Psoas muscle (tissue), 8 donors: ENCODE results near the gene RSAD1. TPM values are rescaled to one million over a fixed set of nuclear protein-coding genes. Genes with fewer than 3 reads are reported as not detected.

Experiments
- ATAC-seq, 4 donors: fragments of 200-7000 bp; cut with Tn5 transposase; one replicate each; pipeline ENCODE4 v1.9.1; 2020; ENCODE audit warnings: moderate library complexity in 3 of 4, mild to moderate bottlenecking in 2 of 4
- DNase-seq, 2 donors: peaks; one replicate each; pipeline ENCODE4 v3.0.0-alpha.2; 2020
- H3K27ac ChIP-seq: fragments of 200-600 bp; one replicate; pipeline ENCODE4 v1.8.0; 2022
- H3K27me3 ChIP-seq, 3 donors: fragments of 200-600 bp in 1 of 3; one replicate each; pipeline versions ENCODE4 v1.6.1 to v1.8.0; 2013 to 2022; ENCODE audit warnings: low read length in 2 of 3, mild to moderate bottlenecking in 2 of 3, moderate library complexity in 1 of 3; ENCODE audit not compliant: insufficient read depth in 3 of 3
- H3K36me3 ChIP-seq, 2 donors: fragments of 200-600 bp in 1 of 2; one replicate each; pipeline versions ENCODE4 v1.6.1 to v1.8.0; 2013 to 2022; ENCODE audit warnings: low read depth in 1 of 2, mild to moderate bottlenecking in 1 of 2, moderate library complexity in 1 of 2; ENCODE audit not compliant: insufficient read depth in 1 of 2
- H3K4me1 ChIP-seq: fragments of 200-600 bp; one replicate; pipeline ENCODE4 v1.8.0; 2022
- H3K4me3 ChIP-seq: fragments of 200-600 bp; one replicate; pipeline ENCODE4 v1.8.0; 2022; ENCODE audit warnings: mild to moderate bottlenecking
- H3K9me3 ChIP-seq: fragments of 200-600 bp; one replicate; pipeline ENCODE4 v1.8.0; 2022
- CTCF ChIP-seq: fragments of 200-600 bp; IDR thresholded peaks from one replicate; pipeline ENCODE4 v1.8.0; 2022; ENCODE audit warnings: antibody characterized with exemption
- WGBS, 3 donors: extraction: QIAGEN DNeasy Blood & Tissue Kit; methylation state at CpG; one replicate each; pipeline versions ENCODE4 v1.1.6 to v1.1.7; 2013; 5-methylcytosine and 5-hydroxymethylcytosine counted together
- intact Hi-C, 2 donors: fragments of 100-400 bp; cut with DNase I; formaldehyde crosslinking; loops; one replicate each; pipeline versions ENCODE4 v1.11.0 to v1.14.2; 2022
- polyA plus RNA-seq, 3 donors: library from polyadenylated mRNA; stranded (reverse); fragments of 200-250 nt; gene quantifications; one replicate each; pipeline ENCODE4 v1.2.3, GENCODE V29; 2013
- total RNA-seq, 4 donors: library from RNA; stranded (reverse); fragmentation: NEBNext Ultra II Directional in 2 of 4; extraction: Animal tissue kit (Norgen Biotek cat#: 25700) in 2 of 4; gene quantifications; one replicate each; pipeline versions ENCODE4 v1.2.1 to v1.2.4, GENCODE V29; 2021 to 2023
- donor health status: healthy with polysubstance abuse.
- donor health status: DM: no; HTN: no; CAD: no; lungs with moderate emphysema.
- donor health status: Bipolar disorder and iron deficiency.
- donor health status: healthy.
- donor health status: DM: yes; HTN: yes; CAD: no.
- donor health status: DM: no; HTN: no; CAD: no.
- donor health status: DM: no; HTN: no; CAD: no.
- donor health status: DM: yes; HTN: yes; CAD: no.

The RSAD1 gene
- total and polyA plus RNA-seq, 7 donors = 34.3 to 63.2 (median 52.4) TPM

- 65 to 76% (median 68%) methylated on average over 6 of the region's 6 CpGs for WGBS, 3 donors
- no peak overlapping the region for H3K4me3 ChIP-seq
- H3K9me3 ChIP-seq = no peaks in the 10 kb centered on the region
- H3K4me1 ChIP-seq = no peaks in the 10 kb centered on the region
- no peak for TF ChIP-seq CTCF
- no peaks in the 10 kb centered on the region for H3K36me3 ChIP-seq
- no peaks in the 10 kb centered on the region for H3K27me3 ChIP-seq
- H3K27ac ChIP-seq = no peak overlapping the region
- intact Hi-C loops = no loop called here
- ATAC-seq (peak in 2 of 4 donors; percentile 35 to 41), DNase-seq (no peak)
These were observed 36.5 kb downstream of the RSAD1 start for GRCh38 chr17:50514936-50515702.

GRCh38 chr17:50517011-50517410, 38.4 kb downstream of the RSAD1 start:
- Histone ChIP-seq H3K4me1 (no peaks in the 10 kb centered on the region), H3K27me3 (no peaks in the 10 kb centered on the region), H3K36me3 (no peaks in the 10 kb centered on the region), H3K4me3 (no peak overlapping the region), H3K27ac (no peak overlapping the region), H3K9me3 (no peaks in the 10 kb centered on the region)
- 74 to 85% (median 81%) methylated on average over 4 of the region's 4 CpGs for WGBS, 3 donors
- TF ChIP-seq CTCF = no peak
- DNase-seq (no peak), ATAC-seq (no peak)
- intact Hi-C loops = no loop called here

GRCh38 chr17:50517504-50518383, 39.1 kb downstream of the RSAD1 start:
- Histone ChIP-seq H3K36me3 (no peaks in the 10 kb centered on the region), H3K27me3 (no peaks in the 10 kb centered on the region), H3K4me3 (no peak overlapping the region), H3K4me1 (no peaks in the 10 kb centered on the region), H3K27ac (no peak overlapping the region), H3K9me3 (no peaks in the 10 kb centered on the region)
- DNase-seq (no peak), ATAC-seq (no peak)
- WGBS, 3 donors = 70 to 78% (median 73%) methylated on average over 8 of the region's 8 CpGs
- no peak for TF ChIP-seq CTCF
- intact Hi-C loops = no loop called here

GRCh38 chr17:50518384-50519023, 39.8 kb downstream of the RSAD1 start:
- TF ChIP-seq CTCF = no peak
- Histone ChIP-seq H3K27me3 (no peaks in the 10 kb centered on the region), H3K4me3 (no peak overlapping the region), H3K4me1 (no peaks in the 10 kb centered on the region), H3K9me3 (no peaks in the 10 kb centered on the region), H3K36me3 (no peaks in the 10 kb centered on the region), H3K27ac (no peak overlapping the region)
- 78 to 82% (median 79%) methylated on average over 13 of the region's 13 CpGs for WGBS, 3 donors
- ATAC-seq (no peak), DNase-seq (no peak)
- intact Hi-C loops = no loop called here
